Sigmoid colon (tissue), 4 donors: Measurements from ENCODE around the gene KDM7A.

ENCODE experiments used
- CTCF ChIP-seq, 4 experiments: fragments of 450-650 bp in 3 of 4; fragments of 200-600 bp in 1 of 4; IDR thresholded peaks; one replicate each; pipeline ENCODE4 v1.5.1; 2016 to 2019; ENCODE audit warnings: antibody characterized with exemption in 4 of 4, mild to moderate bottlenecking in 3 of 4, moderate library complexity in 2 of 4
- EP300 ChIP-seq, 4 donors: sonication (generic); formaldehyde crosslinking; IDR thresholded peaks; one replicate each; pipeline ENCODE4 v1.6.1; 2017; ENCODE audit warnings: antibody characterized with exemption in 4 of 4
- POLR2AphosphoS5 ChIP-seq, 4 donors: sonication (generic); formaldehyde crosslinking; IDR thresholded peaks; one replicate each; pipeline ENCODE4 v1.6.1; 2017; ENCODE audit warnings: antibody characterized with exemption in 4 of 4

- TF ChIP-seq CTCF (IDR thresholded peaks at IDR 0.05) (no peak), POLR2AphosphoS5 (IDR thresholded peaks at IDR 0.05) (no peak), EP300 (IDR thresholded peaks at IDR 0.05) (no peak)
Observed at GRCh38 chr7:140168816-140169215, 8.0 kb downstream of the KDM7A start.
